Measurements from ENCODE around the gene LSAMP.

- TF ChIP-seq, protein P1, sequence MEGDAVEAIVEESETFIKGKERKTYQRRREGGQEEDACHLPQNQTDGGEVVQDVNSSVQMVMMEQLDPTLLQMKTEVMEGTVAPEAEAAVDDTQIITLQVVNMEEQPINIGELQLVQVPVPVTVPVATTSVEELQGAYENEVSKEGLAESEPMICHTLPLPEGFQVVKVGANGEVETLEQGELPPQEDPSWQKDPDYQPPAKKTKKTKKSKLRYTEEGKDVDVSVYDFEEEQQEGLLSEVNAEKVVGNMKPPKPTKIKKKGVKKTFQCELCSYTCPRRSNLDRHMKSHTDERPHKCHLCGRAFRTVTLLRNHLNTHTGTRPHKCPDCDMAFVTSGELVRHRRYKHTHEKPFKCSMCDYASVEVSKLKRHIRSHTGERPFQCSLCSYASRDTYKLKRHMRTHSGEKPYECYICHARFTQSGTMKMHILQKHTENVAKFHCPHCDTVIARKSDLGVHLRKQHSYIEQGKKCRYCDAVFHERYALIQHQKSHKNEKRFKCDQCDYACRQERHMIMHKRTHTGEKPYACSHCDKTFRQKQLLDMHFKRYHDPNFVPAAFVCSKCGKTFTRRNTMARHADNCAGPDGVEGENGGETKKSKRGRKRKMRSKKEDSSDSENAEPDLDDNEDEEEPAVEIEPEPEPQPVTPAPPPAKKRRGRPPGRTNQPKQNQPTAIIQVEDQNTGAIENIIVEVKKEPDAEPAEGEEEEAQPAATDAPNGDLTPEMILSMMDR (IDR thresholded peaks at IDR 0.05), result no peak
- no peak for TF ChIP-seq POLR2A (IDR thresholded peaks at IDR 0.05)
Observed at GRCh38 chr3:116179091-116179490, 266.2 kb downstream of the LSAMP start.

Data from lower leg skin (tissue), 3 donors.